Activated naive CD4-positive, alpha-beta T cell treated with anti-CD3 and anti-CD28 coated beads, Interleukin-2, amount 50 U/mL, for 72 hours (primary cell): ENCODE measurements around the gene LIG1. TPM values are rescaled to one million over a fixed set of nuclear protein-coding genes. Genes with fewer than 3 reads are reported as not detected.
"Not testable (repeated sequence)": the region's sequence is repeated elsewhere in the genome, so short reads cannot be mapped to it uniquely, and the experiment has no call there.

Source experiments
- ATAC-seq, 2 donors: fragments of 150-1000 bp; cut with Tn5 transposase; 2 replicates each; pipeline ENCODE4 v1.10.0; 2021; ENCODE audit warnings: mild to moderate bottlenecking in 2 of 2, moderate library complexity in 2 of 2
- DNase-seq, 2 donors: peaks; one replicate each; pipeline ENCODE4 v3.0.0; 2021 to 2022; ENCODE audit warnings: low spot score in 2 of 2
- H3K27ac Mint-ChIP-seq, 2 donors: one replicate each; pipeline ENCODE4 v1.8.0; 2022; ENCODE audit warnings: mild to moderate bottlenecking in 2 of 2, mixed read lengths in 2 of 2
- H3K36me3 Mint-ChIP-seq, 2 donors: one replicate each; pipeline ENCODE4 v1.8.0; 2022; ENCODE audit warnings: mixed read lengths in 2 of 2
- H3K9me3 Mint-ChIP-seq, 2 donors: one replicate each; pipeline ENCODE4 v1.8.0; 2022; ENCODE audit warnings: mixed read lengths in 2 of 2
- total RNA-seq, 2 donors: library from RNA; stranded (reverse); gene quantifications; one replicate each; pipeline ENCODE4 v1.2.3, GENCODE V29; 2022

Gene LIG1
- total RNA-seq, 2 donors from 2014 or later, result 180 to 231 TPM

GRCh38 chr19:48111280-48111679, 58.9 kb downstream of the LIG1 start:
- Mint-ChIP-seq H3K36me3 (no peaks in the 10 kb centered on the region), H3K27ac (peak overlapping the region; percentile 74 to 98), H3K9me3 (no peaks in the 10 kb centered on the region)
- DNase-seq, result no peak
- no peak for ATAC-seq

- DNase-seq (peak; percentile 81 to 84), ATAC-seq (peak; percentile 79 to 82)
- H3K36me3 Mint-ChIP-seq, result no peaks in the 10 kb centered on the region
- no peaks in the 10 kb centered on the region for H3K9me3 Mint-ChIP-seq
- H3K27ac Mint-ChIP-seq, result peak within 1 kb of the TSS; percentile 96 to 98
Measured at GRCh38 chr19:48110350-48110966, 59.7 kb downstream of the LIG1 start, which contains the start of gene PLA2G4C. Gene PLA2G4C, minus strand, starts transcription at chr19:48110817. Its CDS starts 4,288 bp downstream, at chr19:48106529.

GRCh38 chr19:48108997-48109782, 61.0 kb downstream of the LIG1 start:
- Mint-ChIP-seq H3K27ac (peak overlapping the region; percentile 36 to 48), H3K36me3 (no peaks in the 10 kb centered on the region), H3K9me3 (no peaks in the 10 kb centered on the region)
- DNase-seq (no peak), ATAC-seq (no peak)

GRCh38 chr19:48103922-48104321, 66.2 kb downstream of the LIG1 start:
- no peaks in the 10 kb centered on the region for H3K9me3 Mint-ChIP-seq
- no peak for ATAC-seq
- no peaks in the 10 kb centered on the region for H3K36me3 Mint-ChIP-seq
- DNase-seq, result no peak
- no peak overlapping the region for H3K27ac Mint-ChIP-seq

GRCh38 chr19:48102870-48103751, 67.0 kb downstream of the LIG1 start:
- H3K9me3 Mint-ChIP-seq, result no peaks in the 10 kb centered on the region
- H3K36me3 Mint-ChIP-seq, result peaks cover 0 to 1% of the 10 kb centered on the region in 2 donors
- ATAC-seq (peak in 1 of 2 donors; percentile 60), DNase-seq (peak in 1 of 2 donors; percentile 64)
- no peak overlapping the region for H3K27ac Mint-ChIP-seq

GRCh38 chr19:48095612-48096175, 74.5 kb downstream of the LIG1 start:
- peaks cover 32 to 44% of the 10 kb centered on the region in 2 donors for H3K36me3 Mint-ChIP-seq
- no peak for DNase-seq
- peak overlapping the region in 1 of 2 donors; percentile 6 for H3K27ac Mint-ChIP-seq
- peaks cover 13 to 14% of the 10 kb centered on the region in 2 donors for H3K9me3 Mint-ChIP-seq
- ATAC-seq, result no peak

GRCh38 chr19:48094855-48095203, 75.3 kb downstream of the LIG1 start:
- ATAC-seq (peak in 1 of 2 donors; percentile 41), DNase-seq (no peak)
- H3K36me3 Mint-ChIP-seq, result peaks cover 32 to 44% of the 10 kb centered on the region in 2 donors
- H3K9me3 Mint-ChIP-seq, result peaks cover 13 to 14% of the 10 kb centered on the region in 2 donors
- H3K27ac Mint-ChIP-seq, result no peak overlapping the region

- DNase-seq (no peak), ATAC-seq (peak; percentile 77 to 94)
- Mint-ChIP-seq H3K36me3 (peaks cover 32 to 44% of the 10 kb centered on the region in 2 donors), H3K9me3 (peaks cover 13 to 14% of the 10 kb centered on the region in 2 donors), H3K27ac (no peak overlapping the region)
Measured at GRCh38 chr19:48094129-48094854, 75.9 kb downstream of the LIG1 start.

- Mint-ChIP-seq H3K36me3 (peaks cover 30 to 32% of the 10 kb centered on the region in 2 donors), H3K9me3 (peaks cover 13 to 14% of the 10 kb centered on the region in 2 donors)
- not testable (repeated sequence) for DNase-seq, H3K27ac Mint-ChIP-seq, ATAC-seq
Measured at GRCh38 chr19:48091111-48091718, 78.9 kb downstream of the LIG1 start.

GRCh38 chr19:48090281-48090802, 79.8 kb downstream of the LIG1 start:
- DNase-seq (no peak), ATAC-seq (no peak)
- Mint-ChIP-seq H3K36me3 (peaks cover 22 to 24% of the 10 kb centered on the region in 2 donors), H3K9me3 (peaks cover 13 to 14% of the 10 kb centered on the region in 2 donors), H3K27ac (no peak overlapping the region)

GRCh38 chr19:48088991-48089390, 81.2 kb downstream of the LIG1 start:
- H3K36me3 Mint-ChIP-seq, result peaks cover 10 to 11% of the 10 kb centered on the region in 2 donors
- not testable (repeated sequence) for DNase-seq, H3K9me3 Mint-ChIP-seq, H3K27ac Mint-ChIP-seq, ATAC-seq

GRCh38 chr19:48085904-48086864, 84.0 kb downstream of the LIG1 start:
- Mint-ChIP-seq H3K36me3 (no peaks in the 10 kb centered on the region), H3K9me3 (no peaks in the 10 kb centered on the region), H3K27ac (no peak overlapping the region)
- no peak for ATAC-seq
- no peak for DNase-seq

GRCh38 chr19:48085076-48085475, 85.1 kb downstream of the LIG1 start:
- no peak overlapping the region for H3K27ac Mint-ChIP-seq
- no peak for ATAC-seq
- no peak for DNase-seq
- no peaks in the 10 kb centered on the region for H3K36me3 Mint-ChIP-seq
- H3K9me3 Mint-ChIP-seq, result no peaks in the 10 kb centered on the region

- Mint-ChIP-seq H3K9me3 (no peaks in the 10 kb centered on the region), H3K36me3 (no peaks in the 10 kb centered on the region), H3K27ac (no peak overlapping the region)
- ATAC-seq, result no peak
- DNase-seq, result no peak
Measured at GRCh38 chr19:48081106-48081505, 89.0 kb downstream of the LIG1 start.
